HG03575 (cell line): ENCODE results near the gene RYR2.

ENCODE experiments used
- ATAC-seq: cut with Tn5 transposase; IDR thresholded peaks from one replicate; pipeline ENCODE4 v1.9.1; 2021; ENCODE audit not compliant: unreplicated experiment, insufficient number of reproducible peaks, low FRiP score; ENCODE audit errors: extremely low read depth

RYR2 gene

GRCh38 chr1:237041795-237042525, at the start of gene RYR2:
Gene RYR2 (plus strand): TSS chr1:237042184. CDS start chr1:237042522, 338 bp downstream.
- ATAC-seq, result no peak

GRCh38 chr1:236992449-236992848, 49.5 kb upstream of the RYR2 start:
- no peak for ATAC-seq

GRCh38 chr1:236994450-236994849, 47.5 kb upstream of the RYR2 start:
- ATAC-seq, result no peak

- ATAC-seq, result no peak
These were observed 44.6 kb upstream of the RYR2 start for GRCh38 chr1:236997361-236997760.

- ATAC-seq, result no peak
These were observed 44.1 kb upstream of the RYR2 start for GRCh38 chr1:236997882-236998281.

- ATAC-seq, result no peak
These were observed 43.4 kb upstream of the RYR2 start for GRCh38 chr1:236998546-236998945.

- no peak for ATAC-seq
These were observed 41.8 kb upstream of the RYR2 start for GRCh38 chr1:237000191-237000590.

GRCh38 chr1:237003516-237003915, 38.5 kb upstream of the RYR2 start:
- no peak for ATAC-seq

- ATAC-seq, result no peak
These were observed 37.9 kb upstream of the RYR2 start, which contains the start of gene MT1HL1 for GRCh38 chr1:237004116-237004515. Gene MT1HL1 (minus strand): TSS chr1:237004441. CDS start chr1:237004372, 69 bp downstream.

- no peak for ATAC-seq
These were observed 36.3 kb upstream of the RYR2 start for GRCh38 chr1:237005674-237006073.

- no peak for ATAC-seq
These were observed 34.7 kb upstream of the RYR2 start for GRCh38 chr1:237007147-237007881.

GRCh38 chr1:237009611-237010010, 32.4 kb upstream of the RYR2 start:
- ATAC-seq, result no peak

- ATAC-seq, result no peak
These were observed 30.6 kb upstream of the RYR2 start for GRCh38 chr1:237011432-237011831.

GRCh38 chr1:237012361-237012760, 29.6 kb upstream of the RYR2 start:
- no peak for ATAC-seq

GRCh38 chr1:237012788-237013383, 29.1 kb upstream of the RYR2 start:
- no peak for ATAC-seq

GRCh38 chr1:237013608-237014007, 28.4 kb upstream of the RYR2 start:
- ATAC-seq, result no peak

GRCh38 chr1:237016626-237017025, 25.4 kb upstream of the RYR2 start:
- no peak for ATAC-seq

GRCh38 chr1:237018896-237019295, 23.1 kb upstream of the RYR2 start:
- no peak for ATAC-seq

GRCh38 chr1:237025358-237026074, 16.5 kb upstream of the RYR2 start:
- ATAC-seq, result no peak
